Measurements from ENCODE around the gene LRRC38. TPM values are rescaled to one million over a fixed set of nuclear protein-coding genes. Genes with fewer than 3 reads are reported as not detected.
"Not testable (repeated sequence)": the region's sequence is repeated elsewhere in the genome, so short reads cannot be mapped to it uniquely, and the experiment has no call there.

The LRRC38 gene
- total RNA-seq, 1 donor: not detected

- H3K9me3 ChIP-seq (ENCODE audit: low read depth, low read length): no peaks in the 10 kb centered on the region
- H3K4me3 ChIP-seq (ENCODE audit: low read length): no peak overlapping the region
- no peaks in the 10 kb centered on the region for H3K4me1 ChIP-seq (ENCODE audit: insufficient read depth, low read length)
- no peaks in the 10 kb centered on the region for H3K27me3 ChIP-seq (ENCODE audit: insufficient read depth, low read length)
Observed at GRCh38 chr1:13456904-13457532, 56.8 kb downstream of the LRRC38 start.

GRCh38 chr1:13451399-13451965 is 62.3 kb downstream of the LRRC38 start:
- Histone ChIP-seq H3K9me3 (ENCODE audit: low read depth, low read length) (no peaks in the 10 kb centered on the region), H3K27me3 (ENCODE audit: insufficient read depth, low read length) (no peaks in the 10 kb centered on the region), H3K4me1 (ENCODE audit: insufficient read depth, low read length) (no peaks in the 10 kb centered on the region), H3K4me3 (ENCODE audit: low read length) (no peak overlapping the region)

DNA sequence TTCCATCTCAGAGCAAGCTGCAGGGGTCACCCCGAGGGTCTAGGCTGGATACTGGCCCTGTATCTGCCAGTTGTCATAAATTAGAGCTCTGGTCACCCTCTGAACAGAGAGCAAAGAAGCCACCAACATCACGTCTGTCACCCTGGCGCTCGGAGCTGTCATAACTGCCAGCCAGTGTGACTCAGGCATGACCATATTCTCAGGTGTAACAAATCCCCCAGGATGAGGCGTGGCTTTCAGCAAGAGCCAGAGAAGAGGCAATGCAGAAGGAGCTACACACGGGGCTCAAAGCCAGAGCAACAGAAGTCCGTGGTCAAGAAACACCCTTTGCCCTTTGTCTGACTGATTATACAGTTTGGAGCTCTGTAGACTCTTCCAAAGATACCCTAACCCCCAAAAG is 63.6 kb downstream of the LRRC38 start:
- no peaks in the 10 kb centered on the region for H3K9me3 ChIP-seq (ENCODE audit: low read depth, low read length)
- no peaks in the 10 kb centered on the region for H3K27me3 ChIP-seq (ENCODE audit: insufficient read depth, low read length)
- H3K4me1 ChIP-seq (ENCODE audit: insufficient read depth, low read length): no peaks in the 10 kb centered on the region
- no peak overlapping the region for H3K4me3 ChIP-seq (ENCODE audit: low read length)

GRCh38 chr1:13443335-13443979 is 70.3 kb downstream of the LRRC38 start:
- no peak overlapping the region for H3K4me3 ChIP-seq (ENCODE audit: low read length)
- H3K27me3 ChIP-seq (ENCODE audit: insufficient read depth, low read length): no peaks in the 10 kb centered on the region
- no peaks in the 10 kb centered on the region for H3K9me3 ChIP-seq (ENCODE audit: low read depth, low read length)
- no peaks in the 10 kb centered on the region for H3K4me1 ChIP-seq (ENCODE audit: insufficient read depth, low read length)

DNA sequence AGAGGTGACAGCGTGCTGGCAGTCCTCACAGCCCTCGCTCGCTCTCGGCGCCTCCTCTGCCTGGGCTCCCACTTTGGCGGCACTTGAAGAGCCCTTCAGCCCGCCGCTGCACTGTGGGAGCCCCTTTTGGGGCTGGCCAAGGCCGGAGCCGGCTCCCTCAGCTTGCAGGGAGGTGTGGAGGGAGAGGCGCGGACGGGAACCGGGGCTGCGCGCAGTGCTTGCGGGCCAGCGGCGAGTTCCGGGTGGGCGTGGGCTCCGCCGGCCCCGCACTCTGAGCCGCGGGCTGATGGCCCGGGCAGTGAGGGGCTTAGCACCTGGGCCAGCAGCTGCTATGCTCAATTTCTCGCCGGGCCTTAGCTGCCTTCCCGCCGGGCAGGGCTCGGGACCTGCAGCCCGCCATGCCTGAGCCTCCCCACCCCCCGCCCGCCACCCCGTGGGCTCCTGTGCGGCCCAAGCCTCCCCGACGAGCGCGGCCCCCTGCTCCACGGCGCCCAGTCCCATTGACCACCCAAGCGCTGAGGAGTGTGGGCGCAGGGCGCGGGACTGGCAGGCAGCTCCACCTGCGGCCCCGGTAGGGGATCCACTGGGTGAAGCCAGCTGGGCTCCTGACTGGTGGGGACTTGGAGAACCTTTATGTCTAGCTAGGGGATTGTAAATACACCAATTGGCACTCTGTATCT is 74.6 kb downstream of the LRRC38 start:
- H3K4me1 ChIP-seq (ENCODE audit: insufficient read depth, low read length); H3K27me3 ChIP-seq (ENCODE audit: insufficient read depth, low read length); H3K9me3 ChIP-seq (ENCODE audit: low read depth, low read length); H3K4me3 ChIP-seq (ENCODE audit: low read length): not testable (repeated sequence)

- Histone ChIP-seq H3K27me3 (ENCODE audit: insufficient read depth, low read length) (no peaks in the 10 kb centered on the region), H3K9me3 (ENCODE audit: low read depth, low read length) (no peaks in the 10 kb centered on the region), H3K4me1 (ENCODE audit: insufficient read depth, low read length) (no peaks in the 10 kb centered on the region), H3K4me3 (ENCODE audit: low read length) (no peak overlapping the region)
Observed at GRCh38 chr1:13435458-13435857, 78.3 kb downstream of the LRRC38 start.

- not testable (repeated sequence) for H3K9me3 ChIP-seq (ENCODE audit: low read depth, low read length); H3K4me3 ChIP-seq (ENCODE audit: low read length); H3K27me3 ChIP-seq (ENCODE audit: insufficient read depth, low read length); H3K4me1 ChIP-seq (ENCODE audit: insufficient read depth, low read length)
Observed at GRCh38 chr1:13433694-13434358, 80.0 kb downstream of the LRRC38 start.

DNA sequence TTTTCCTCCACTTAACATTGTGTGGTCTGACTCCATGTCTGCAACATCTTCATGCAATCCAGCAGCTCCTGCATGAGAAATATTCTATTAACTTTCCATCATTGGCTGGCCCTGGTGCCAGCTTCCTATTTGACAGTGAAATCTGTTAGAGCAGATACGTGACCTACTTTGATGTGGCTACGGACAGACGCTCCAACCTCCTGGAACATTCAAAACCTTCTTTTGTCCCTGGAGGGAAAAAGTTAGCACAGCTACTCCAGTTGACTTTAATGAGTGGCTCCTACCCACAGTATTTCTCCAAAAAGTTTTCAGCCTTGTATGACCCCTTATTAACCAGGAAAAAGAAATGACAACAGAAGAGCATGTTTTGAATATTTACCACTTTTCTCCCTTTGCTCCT is 81.6 kb downstream of the LRRC38 start:
- Histone ChIP-seq H3K4me1 (ENCODE audit: insufficient read depth, low read length) (no peaks in the 10 kb centered on the region), H3K27me3 (ENCODE audit: insufficient read depth, low read length) (no peaks in the 10 kb centered on the region), H3K9me3 (ENCODE audit: low read depth, low read length) (no peaks in the 10 kb centered on the region), H3K4me3 (ENCODE audit: low read length) (no peak overlapping the region)

GRCh38 chr1:13430495-13430894 is 83.3 kb downstream of the LRRC38 start:
- Histone ChIP-seq H3K4me1 (ENCODE audit: insufficient read depth, low read length) (no peaks in the 10 kb centered on the region), H3K27me3 (ENCODE audit: insufficient read depth, low read length) (no peaks in the 10 kb centered on the region), H3K9me3 (ENCODE audit: low read depth, low read length) (no peaks in the 10 kb centered on the region), H3K4me3 (ENCODE audit: low read length) (no peak overlapping the region)

Other genes starting within 250 kb of the LRRC38 start
- not detected for gene PRAMEF8, start 228.9 kb downstream of the LRRC38 start, total RNA-seq
- gene PRAMEF33, start 210.5 kb downstream of the LRRC38 start, total RNA-seq: not detected
- 0.10 TPM for gene PRAMEF15, start 198.4 kb downstream of the LRRC38 start, total RNA-seq
- not detected for gene PRAMEF14, start 166.9 kb downstream of the LRRC38 start, total RNA-seq
- gene PRAMEF19, start 142.1 kb downstream of the LRRC38 start, total RNA-seq: not detected
- gene PRAMEF17, start 124.4 kb downstream of the LRRC38 start, total RNA-seq: not detected
- not detected for gene PRAMEF20, start 103.6 kb downstream of the LRRC38 start, total RNA-seq
- not detected for gene PDPN, start 69.8 kb upstream of the LRRC38 start, total RNA-seq
- gene PRDM2, start 186.2 kb upstream of the LRRC38 start, total RNA-seq: 124 TPM

Measured in mononuclear cell (primary cell).